Hepatocyte (in vitro differentiated cells): ENCODE results near the gene ATP5F1D. TPM values are rescaled to one million over a fixed set of nuclear protein-coding genes. Genes with fewer than 3 reads are reported as not detected.
A peak's percentile ranks its signal among the peaks of the same experiment; 100 is the strongest.

Experiments
- DNase-seq: peaks from one replicate; pipeline ENCODE4 v3.0.0-alpha.2; 2016; ENCODE audit warnings: low spot score
- H2AFZ ChIP-seq: fragments of 200-600 bp; sonication (generic); 2 replicates; pipeline ENCODE4 v1.6.0; 2016; ENCODE audit warnings: antibody characterized with exemption, mild to moderate bottlenecking
- H3K27ac ChIP-seq: fragments of 200-600 bp; sonication (generic); 2 replicates; pipeline ENCODE4 v1.5.1; 2016; ENCODE audit warnings: mild to moderate bottlenecking
- H3K27me3 ChIP-seq: fragments of 200-600 bp; sonication (generic); 2 replicates; pipeline ENCODE4 v1.6.1; 2016
- H3K36me3 ChIP-seq: fragments of 200-600 bp; sonication (generic); replicated peaks from 2 replicates; pipeline ENCODE4 v1.5.1; 2016; ENCODE audit warnings: low read depth; ENCODE audit not compliant: insufficient read depth
- H3K4me1 ChIP-seq: fragments of 200-600 bp; sonication (generic); 2 replicates; pipeline ENCODE4 v1.5.1; 2016; ENCODE audit warnings: mild to moderate bottlenecking, moderate library complexity; ENCODE audit not compliant: insufficient read depth
- H3K4me2 ChIP-seq: fragments of 200-600 bp; sonication (generic); 2 replicates; pipeline ENCODE4 v1.6.0; 2016
- H3K4me3 ChIP-seq: fragments of 200-600 bp; sonication (generic); 2 replicates; pipeline ENCODE4 v1.5.1; 2016; ENCODE audit warnings: mild to moderate bottlenecking
- H3K79me2 ChIP-seq: fragments of 200-600 bp; sonication (generic); 2 replicates; pipeline ENCODE4 v1.6.0; 2017; ENCODE audit warnings: mild to moderate bottlenecking
- H3K9me2 ChIP-seq: fragments of 200-600 bp; sonication (generic); replicated peaks from 2 replicates; pipeline ENCODE4 v1.6.0; 2017; ENCODE audit warnings: mild to moderate bottlenecking; ENCODE audit not compliant: insufficient read depth
- H3K9me3 ChIP-seq: fragments of 200-600 bp; sonication (generic); 2 replicates; pipeline ENCODE4 v1.5.1; 2016; ENCODE audit warnings: low read depth, mild to moderate bottlenecking
- H4K20me1 ChIP-seq: fragments of 200-600 bp; sonication (generic); 2 replicates; pipeline ENCODE4 v1.6.0; 2016; ENCODE audit warnings: mild to moderate bottlenecking; ENCODE audit not compliant: insufficient read depth, poor library complexity, severe bottlenecking
- CTCF ChIP-seq: fragments of 200-600 bp; sonication (generic); IDR thresholded peaks from 2 replicates; pipeline ENCODE4 v1.5.1; 2016; ENCODE audit warnings: antibody characterized with exemption, mild to moderate bottlenecking; ENCODE audit not compliant: poor library complexity
- EZH2 ChIP-seq: fragments of 200-600 bp; sonication (generic); IDR thresholded peaks from 2 replicates; pipeline ENCODE4 v1.6.1; 2016; ENCODE audit warnings: antibody characterized with exemption, mild to moderate bottlenecking, borderline replicate concordance
- EZH2phosphoT487 ChIP-seq: fragments of 200-600 bp; sonication (generic); IDR thresholded peaks from one replicate; pipeline ENCODE4 v1.6.1; 2018; ENCODE audit warnings: antibody characterized with exemption, mild to moderate bottlenecking, low read depth, moderate library complexity; ENCODE audit not compliant: unreplicated experiment, severe bottlenecking
- WGBS: methylation state at CpG from one replicate; pipeline ENCODE4 v1.1.6; 2016; ENCODE audit warnings: low lambda C conversion rate; ENCODE audit errors: missing lambda C conversion rate; 5-methylcytosine and 5-hydroxymethylcytosine counted together
- polyA plus RNA-seq: library from polyadenylated mRNA; unstranded; fragments of >200 nt; fragmentation: Nextera tagmentation; extraction: Ambion mirVana; gene quantifications from 2 replicates; pipeline ENCODE4 v1.2.1, GENCODE V29; 2016
- total RNA-seq: library from RNA; depleted of rRNA; stranded (reverse); fragments of >200 nt; gene quantifications from 2 replicates; pipeline ENCODE4 v1.2.3, GENCODE V29; 2014

The ATP5F1D gene
- total and polyA plus RNA-seq, 2 experiments from 2014 or later, result 54.0 to 291 TPM

- Histone ChIP-seq H3K9me3 (no peaks in the 10 kb centered on the region), H3K4me3 (no peak overlapping the region), H3K27ac (peak overlapping the region; percentile 87), H3K36me3 (no peaks in the 10 kb centered on the region), H3K4me2 (peak overlapping the region; percentile 100), H3K9me2 (no peaks in the 10 kb centered on the region), H4K20me1 (peaks cover 11% of the 10 kb centered on the region), H3K4me1 (peaks cover 70% of the 10 kb centered on the region), H2AFZ (no peak overlapping the region), H3K79me2 (peaks cover 35% of the 10 kb centered on the region), H3K27me3 (no peaks in the 10 kb centered on the region)
- 11% methylated on average over 22 of the region's 28 CpGs for WGBS
- DNase-seq, result peak; percentile 82
- TF ChIP-seq CTCF, result no peak
- TF ChIP-seq EZH2phosphoT487, result no peak
- no peak for TF ChIP-seq EZH2
Observed at GRCh38 chr19:1265615-1266128, 24.1 kb downstream of the ATP5F1D start.

GRCh38 chr19:1266129-1266915 lies 24.8 kb downstream of the ATP5F1D start:
- H3K4me1 ChIP-seq, result peaks cover 73% of the 10 kb centered on the region
- 4% methylated on average over 60 of the region's 84 CpGs for WGBS
- DNase-seq, result peak; percentile 96

GRCh38 chr19:1266916-1267476 lies 25.4 kb downstream of the ATP5F1D start:
- peaks cover 43% of the 10 kb centered on the region for H3K79me2 ChIP-seq
- H3K4me3 ChIP-seq, result peak overlapping the region; percentile 69
- H3K27ac ChIP-seq, result peak overlapping the region; percentile 87
- H3K27me3 ChIP-seq, result no peaks in the 10 kb centered on the region
- 5% methylated on average over 46 of the region's 59 CpGs for WGBS
- H3K4me1 ChIP-seq, result peaks cover 69% of the 10 kb centered on the region
- H4K20me1 ChIP-seq, result peaks cover 24% of the 10 kb centered on the region
- peak; percentile 85 for TF ChIP-seq CTCF
- no peak for TF ChIP-seq EZH2phosphoT487
- H2AFZ ChIP-seq, result peak overlapping the region; percentile 18
- H3K36me3 ChIP-seq, result no peaks in the 10 kb centered on the region
- H3K4me2 ChIP-seq, result peak overlapping the region; percentile 100
- H3K9me3 ChIP-seq, result no peaks in the 10 kb centered on the region
- no peaks in the 10 kb centered on the region for H3K9me2 ChIP-seq
- DNase-seq, result peak; percentile 87

More at GRCh38 chr19:1266129-1266915, 24.8 kb downstream of the ATP5F1D start:
- peak overlapping the region; percentile 100 for H3K4me2 ChIP-seq
- H3K27me3 ChIP-seq, result no peaks in the 10 kb centered on the region
- no peaks in the 10 kb centered on the region for H3K9me2 ChIP-seq
- peaks cover 17% of the 10 kb centered on the region for H4K20me1 ChIP-seq
- TF ChIP-seq EZH2phosphoT487, result no peak
- no peak for TF ChIP-seq EZH2
- TF ChIP-seq CTCF, result no peak
- peak overlapping the region; percentile 18 for H2AFZ ChIP-seq
- H3K79me2 ChIP-seq, result peaks cover 39% of the 10 kb centered on the region
- no peaks in the 10 kb centered on the region for H3K9me3 ChIP-seq
- peak overlapping the region; percentile 69 for H3K4me3 ChIP-seq
- no peaks in the 10 kb centered on the region for H3K36me3 ChIP-seq
- peak overlapping the region; percentile 87 for H3K27ac ChIP-seq
